ENCODE data around the gene IGFBPL1. TPM values are rescaled to one million over a fixed set of nuclear protein-coding genes. Genes with fewer than 3 reads are reported as not detected.

Gene IGFBPL1
- total RNA-seq, result not detected in 2 replicates

DNA sequence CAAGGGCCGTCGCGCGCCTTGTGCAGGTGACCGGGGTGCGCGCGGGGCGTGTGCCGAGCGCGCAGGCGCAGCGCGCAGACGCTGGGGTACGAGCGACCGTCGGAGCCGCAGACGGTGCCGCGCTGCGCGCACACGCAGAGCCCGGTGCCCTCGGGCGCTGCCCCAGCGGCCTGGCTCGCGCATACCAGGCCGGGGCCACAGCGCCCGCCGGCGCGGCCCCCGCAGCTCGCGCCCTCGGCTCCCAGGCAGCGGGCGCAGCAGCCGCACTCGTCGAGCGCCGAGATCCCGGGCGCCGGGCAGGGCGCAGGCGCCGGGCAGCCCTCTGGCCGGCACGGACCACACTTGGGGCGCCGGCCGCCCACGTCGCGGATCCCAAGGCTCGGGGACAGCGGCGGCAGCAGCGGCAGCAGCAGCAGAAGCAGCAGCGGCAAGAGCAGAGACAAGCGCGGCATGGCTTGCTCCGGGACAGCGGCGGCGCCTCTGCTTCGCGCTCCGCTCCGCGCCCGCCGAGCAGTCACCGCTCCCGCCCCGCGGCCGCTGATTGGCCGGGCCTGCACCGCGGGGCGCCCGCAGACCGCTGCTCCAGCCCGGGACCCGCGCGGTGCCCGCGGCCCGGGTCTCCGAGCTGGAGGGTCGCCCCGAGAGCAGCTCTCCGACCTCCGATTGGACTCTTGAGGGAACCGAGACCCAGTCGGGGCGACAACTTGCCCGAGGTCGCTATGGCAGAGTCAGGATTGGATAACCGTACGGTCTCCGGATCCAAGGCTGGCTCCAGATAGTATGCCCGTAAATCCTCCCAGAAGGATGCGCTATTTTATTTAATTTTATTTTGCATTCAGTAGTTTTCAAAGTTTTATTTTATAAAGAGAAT lies at the start of gene IGFBPL1:
TSS of gene IGFBPL1 (minus strand) at position 482 of the 871 bp plus-strand sequence. CDS start at position 452, 30 bp downstream.

DNA sequence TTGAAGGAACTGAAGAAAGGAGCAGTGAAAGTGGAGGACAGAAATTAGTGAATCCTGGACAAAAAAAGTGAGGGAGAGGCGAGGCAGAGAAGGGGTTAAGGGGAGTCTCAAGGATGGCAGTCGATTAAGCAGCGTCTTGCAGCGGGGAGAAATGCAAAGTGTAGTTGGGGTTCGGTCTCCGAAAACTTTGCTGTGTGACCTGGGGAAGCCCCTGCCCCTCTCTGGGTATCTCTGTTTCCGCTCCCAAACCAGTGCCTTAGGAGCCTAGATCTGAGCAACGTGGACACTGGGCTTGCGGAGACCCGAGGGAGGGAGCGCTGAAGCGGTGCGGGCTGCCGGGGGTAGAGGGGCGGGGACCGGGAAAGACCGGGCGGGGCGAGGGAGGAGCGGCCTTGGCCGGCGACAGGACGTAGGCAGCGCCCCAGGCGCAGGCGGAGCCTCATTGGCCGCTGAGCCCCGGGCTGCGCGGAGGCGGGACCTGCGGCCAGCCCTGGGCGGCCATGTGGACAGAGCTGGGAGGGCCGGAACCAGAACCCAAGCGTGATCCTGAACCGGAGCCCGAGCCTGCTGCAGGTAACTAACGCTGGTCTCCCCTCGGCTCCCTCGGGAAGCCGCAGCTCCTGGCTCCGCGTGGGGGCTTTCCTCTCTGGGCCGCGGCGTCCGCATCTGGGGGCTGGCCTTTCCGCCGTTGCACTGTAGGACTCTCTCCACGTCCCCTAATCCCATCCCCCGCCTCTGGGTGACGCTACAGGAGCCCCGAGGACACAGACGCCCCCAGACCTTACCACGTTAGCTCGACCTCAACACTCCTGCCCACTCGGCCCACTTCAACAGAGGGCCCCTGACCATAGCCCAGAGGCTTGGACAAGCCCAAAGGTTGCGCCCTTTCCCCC lies 31.8 kb downstream of the IGFBPL1 start, which contains the start of gene ALDH1B1:
TSS of gene ALDH1B1 (plus strand) at position 468 of the 893 bp plus-strand sequence. CDS start 3,047 bp downstream, outside the sequence.

Other genes starting within 250 kb of the IGFBPL1 start
- gene ALDH1B1, start 31.8 kb downstream of the IGFBPL1 start, total RNA-seq, result 17.6 and 17.8 TPM in 2 replicates
- 0.75 and 1.1 TPM in 2 replicates for gene ANKRD18A, start 196.1 kb upstream of the IGFBPL1 start, total RNA-seq